Mesenchymal stem cell (in vitro differentiated cells and primary cell): ENCODE results near the gene HTR2B.
A peak's percentile ranks its signal among the peaks of the same experiment; 100 is the strongest.
"Not testable (repeated sequence)": the region's sequence is repeated elsewhere in the genome, so short reads cannot be mapped to it uniquely, and the experiment has no call there.

Experiments used
- DNase-seq: peaks from one replicate; pipeline ENCODE4 v3.0.0-alpha.2; 2013
- H2AFZ ChIP-seq: one replicate; pipeline ENCODE4 v1.6.1; 2013; ENCODE audit warnings: low read depth, mild to moderate bottlenecking, control low read depth, inconsistent platforms, low read length, moderate library complexity
- H2AK5ac ChIP-seq: 2 replicates; pipeline ENCODE4 v1.6.1; 2013; ENCODE audit warnings: low read length, moderate library complexity, mild to moderate bottlenecking, inconsistent platforms; ENCODE audit not compliant: severe bottlenecking
- H2BK120ac ChIP-seq: one replicate; pipeline ENCODE4 v1.6.1; 2013; ENCODE audit warnings: low read depth, mild to moderate bottlenecking, inconsistent platforms, low read length, moderate library complexity
- H2BK12ac ChIP-seq, 2 experiments: one replicate each; pipeline ENCODE4 v1.6.1; 2013; ENCODE audit warnings: inconsistent platforms in 2 of 2, low read length in 2 of 2, mild to moderate bottlenecking in 2 of 2, moderate library complexity in 2 of 2, control low read depth in 1 of 2
- H2BK15ac ChIP-seq: one replicate; pipeline ENCODE4 v1.6.1; 2013; ENCODE audit warnings: mild to moderate bottlenecking, low read depth, inconsistent platforms; ENCODE audit not compliant: poor library complexity, severe bottlenecking
- H2BK5ac ChIP-seq: 2 replicates; pipeline ENCODE4 v1.6.1; 2013; ENCODE audit warnings: low read depth, mild to moderate bottlenecking, low read length, control low read depth, inconsistent platforms; ENCODE audit not compliant: poor library complexity, severe bottlenecking
- H3K14ac ChIP-seq, 2 experiments: one replicate each; pipeline ENCODE4 v1.6.1; 2013; ENCODE audit warnings: inconsistent platforms in 2 of 2, low read length in 2 of 2, control low read depth in 1 of 2, mild to moderate bottlenecking in 1 of 2, moderate library complexity in 1 of 2
- H3K18ac ChIP-seq, 2 experiments: one replicate each; pipeline ENCODE4 v1.6.1; 2013; ENCODE audit warnings: inconsistent platforms in 2 of 2, low read length in 2 of 2, control low read depth in 1 of 2, low read depth in 1 of 2, mild to moderate bottlenecking in 1 of 2
- H3K23ac ChIP-seq, 2 experiments: one replicate each; pipeline ENCODE4 v1.6.1; 2013; ENCODE audit warnings: inconsistent platforms in 2 of 2, low read length in 2 of 2, mild to moderate bottlenecking in 2 of 2, moderate library complexity in 2 of 2, control low read depth in 1 of 2
- H3K27ac ChIP-seq: 2 replicates; pipeline ENCODE4 v1.5.1; 2013; ENCODE audit warnings: mild to moderate bottlenecking, moderate library complexity, low read length, control low read depth, inconsistent platforms; ENCODE audit not compliant: poor library complexity, severe bottlenecking
- H3K27me3 ChIP-seq, 2 experiments: 2 replicates each; pipeline versions ENCODE4 v1.6.1 to v1.7.0; 2013; ENCODE audit warnings: low read length in 2 of 2, mild to moderate bottlenecking in 2 of 2, moderate library complexity in 2 of 2, control low read depth in 1 of 2, inconsistent platforms in 1 of 2; ENCODE audit not compliant: control insufficient read depth in 1 of 2, insufficient read depth in 1 of 2
- H3K36me3 ChIP-seq, 2 experiments: 2 replicates each; pipeline versions ENCODE4 v1.6.1 to v1.7.0; 2013; ENCODE audit warnings: low read length in 2 of 2, control low read depth in 1 of 2, inconsistent platforms in 1 of 2, low read depth in 1 of 2, mild to moderate bottlenecking in 1 of 2; ENCODE audit not compliant: insufficient read depth in 2 of 2, control insufficient read depth in 1 of 2
- H3K4ac ChIP-seq, 2 experiments: one replicate each; pipeline ENCODE4 v1.6.1; 2013; ENCODE audit warnings: inconsistent platforms in 2 of 2, low read length in 2 of 2, mild to moderate bottlenecking in 2 of 2, moderate library complexity in 2 of 2, control low read depth in 1 of 2, low read depth in 1 of 2
- H3K4me1 ChIP-seq: 2 replicates; pipeline ENCODE4 v1.6.1; 2013; ENCODE audit warnings: low read depth, low read length, control low read depth; ENCODE audit not compliant: control insufficient read depth, insufficient read depth
- H3K4me2 ChIP-seq: 2 replicates; pipeline ENCODE4 v1.6.1; 2013; ENCODE audit warnings: low read length, mild to moderate bottlenecking, inconsistent platforms; ENCODE audit not compliant: poor library complexity, severe bottlenecking
- H3K4me3 ChIP-seq, 2 experiments: 2 replicates each; pipeline versions ENCODE4 v1.5.1 to v1.7.0; 2013; ENCODE audit warnings: low read length in 2 of 2, mild to moderate bottlenecking in 2 of 2, control low read depth in 1 of 2, low read depth in 1 of 2; ENCODE audit not compliant: insufficient read depth in 1 of 2
- H3K79me1 ChIP-seq: replicated peaks from 2 replicates; pipeline ENCODE4 v1.6.1; 2013; ENCODE audit warnings: mild to moderate bottlenecking, control low read depth, low read length, inconsistent platforms; ENCODE audit not compliant: poor library complexity, severe bottlenecking
- H3K9ac ChIP-seq: 2 replicates; pipeline ENCODE4 v1.7.0; 2013; ENCODE audit warnings: mild to moderate bottlenecking, low read length, moderate library complexity
- H3K9me3 ChIP-seq: 2 replicates; pipeline ENCODE4 v1.7.0; 2013; ENCODE audit warnings: mild to moderate bottlenecking, low read length; ENCODE audit not compliant: control insufficient read depth
- H4K8ac ChIP-seq: one replicate; pipeline ENCODE4 v1.6.1; 2013; ENCODE audit warnings: inconsistent platforms, mild to moderate bottlenecking, low read length, moderate library complexity
- H4K91ac ChIP-seq: one replicate; pipeline ENCODE4 v1.6.1; 2013; ENCODE audit warnings: mild to moderate bottlenecking, low read length, inconsistent platforms
- WGBS: methylation state at CpG from one replicate; pipeline ENCODE4 v1.1.7; 2013; ENCODE audit warnings: mixed read lengths; 5-methylcytosine and 5-hydroxymethylcytosine counted together

Gene HTR2B

DNA sequence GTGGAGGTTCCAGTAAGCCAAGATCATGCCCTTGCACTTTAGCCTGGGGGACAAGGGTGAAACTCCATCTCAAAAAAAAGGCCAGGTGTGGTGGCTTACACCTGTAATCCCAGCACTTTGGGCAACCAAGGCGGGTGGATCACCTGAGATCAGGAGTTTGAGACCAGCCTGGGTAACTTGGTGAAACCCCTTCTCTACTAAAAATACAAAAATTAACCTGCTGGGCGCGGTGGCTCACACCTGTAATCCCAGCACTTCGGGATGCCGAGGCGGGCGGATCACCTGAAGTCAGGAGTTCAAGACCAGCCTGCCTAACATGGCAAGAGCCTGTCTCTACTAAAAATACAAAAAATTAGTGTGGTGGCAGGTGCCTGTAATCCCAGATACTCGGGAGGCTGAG is 16.0 kb upstream of the HTR2B start:
- H3K4me3 ChIP-seq, H2BK15ac ChIP-seq, H3K27me3 ChIP-seq, H2AFZ ChIP-seq, H3K27ac ChIP-seq, DNase-seq, H2BK5ac ChIP-seq, H2AK5ac ChIP-seq, H4K91ac ChIP-seq, H2BK12ac ChIP-seq, H3K79me1 ChIP-seq, H3K4ac ChIP-seq, H2BK120ac ChIP-seq, H3K4me1 ChIP-seq, H3K4me2 ChIP-seq, H3K14ac ChIP-seq, H3K23ac ChIP-seq, H4K8ac ChIP-seq, H3K18ac ChIP-seq, H3K9me3 ChIP-seq, H3K9ac ChIP-seq: not testable (repeated sequence)
- H3K36me3 ChIP-seq: peaks cover 0 to 36% of the 10 kb centered on the region in 2 experiments
- 99% methylated on average over 8 of the region's 8 CpGs for WGBS

- H3K4me3 ChIP-seq: no peak overlapping the region
- no peak overlapping the region for H2BK5ac ChIP-seq
- no peak overlapping the region for H2AFZ ChIP-seq
- H3K9me3 ChIP-seq: no peaks in the 10 kb centered on the region
- no peak overlapping the region for H2BK120ac ChIP-seq
- H4K91ac ChIP-seq: no peak overlapping the region
- H2BK15ac ChIP-seq: no peak overlapping the region
- H3K14ac ChIP-seq: no peak overlapping the region
- no peak for DNase-seq
- no peak overlapping the region for H2BK12ac ChIP-seq
- H3K4me1 ChIP-seq: peaks cover 4% of the 10 kb centered on the region
- H3K79me1 ChIP-seq: peaks cover 8% of the 10 kb centered on the region
- no peak overlapping the region for H3K23ac ChIP-seq
- H3K9ac ChIP-seq: no peak overlapping the region
- H3K4me2 ChIP-seq: no peak overlapping the region
- no peak overlapping the region for H4K8ac ChIP-seq
- peaks cover 0 to 31% of the 10 kb centered on the region in 2 experiments for H3K36me3 ChIP-seq
- H3K27ac ChIP-seq: no peak overlapping the region
- peak overlapping the region; percentile 94 for H2AK5ac ChIP-seq
- H3K18ac ChIP-seq: no peak overlapping the region
- H3K27me3 ChIP-seq: no peaks in the 10 kb centered on the region
- no peak overlapping the region for H3K4ac ChIP-seq
Observed at GRCh38 chr2:231139796-231140195, 15.0 kb upstream of the HTR2B start.

GRCh38 chr2:231138699-231139098 is 13.9 kb upstream of the HTR2B start:
- no peak overlapping the region for H2AK5ac ChIP-seq
- no peaks in the 10 kb centered on the region for H3K9me3 ChIP-seq
- H4K91ac ChIP-seq: no peak overlapping the region
- H4K8ac ChIP-seq: no peak overlapping the region
- no peak overlapping the region for H3K9ac ChIP-seq
- no peak overlapping the region for H3K4me3 ChIP-seq
- peaks cover 0 to 24% of the 10 kb centered on the region in 2 experiments for H3K36me3 ChIP-seq
- no peak overlapping the region for H3K23ac ChIP-seq
- no peak overlapping the region for H2BK5ac ChIP-seq
- H2BK120ac ChIP-seq: no peak overlapping the region
- no peak overlapping the region for H2BK12ac ChIP-seq
- peak overlapping the region in 1 of 2 experiments; percentile 11 for H3K18ac ChIP-seq
- no peaks in the 10 kb centered on the region for H3K27me3 ChIP-seq
- no peak for DNase-seq
- no peak overlapping the region for H2BK15ac ChIP-seq
- H3K14ac ChIP-seq: no peak overlapping the region
- peaks cover 8% of the 10 kb centered on the region for H3K79me1 ChIP-seq
- peak overlapping the region in 1 of 2 experiments; percentile 58 for H3K4ac ChIP-seq
- 97% methylated on average over 8 of the region's 8 CpGs for WGBS
- no peak overlapping the region for H2AFZ ChIP-seq
- H3K4me2 ChIP-seq: no peak overlapping the region
- H3K27ac ChIP-seq: no peak overlapping the region
- H3K4me1 ChIP-seq: peaks cover 4% of the 10 kb centered on the region

- Histone ChIP-seq H4K91ac (no peak overlapping the region), H3K79me1 (peaks cover 6% of the 10 kb centered on the region), H3K27me3 (no peaks in the 10 kb centered on the region), H2AK5ac (no peak overlapping the region), H3K4me2 (no peak overlapping the region), H3K4me3 (no peak overlapping the region), H2AFZ (no peak overlapping the region), H3K36me3 (peaks cover 0 to 21% of the 10 kb centered on the region in 2 experiments), H3K4ac (no peak overlapping the region), H2BK5ac (no peak overlapping the region), H2BK120ac (no peak overlapping the region), H2BK15ac (no peak overlapping the region), H3K27ac (peak overlapping the region; percentile 73), H3K9ac (no peak overlapping the region), H3K23ac (no peak overlapping the region), H4K8ac (no peak overlapping the region), H3K9me3 (no peaks in the 10 kb centered on the region), H3K4me1 (peaks cover 7% of the 10 kb centered on the region), H2BK12ac (no peak overlapping the region), H3K18ac (no peak overlapping the region), H3K14ac (no peak overlapping the region)
- no peak for DNase-seq
- WGBS: 100% methylated on average over 1 of the region's 1 CpG
Observed at GRCh38 chr2:231134910-231135655, 10.2 kb upstream of the HTR2B start.
